HG02870 (cell line): ENCODE data around the gene PLCD3.
A peak's percentile ranks its signal among the peaks of the same experiment; 100 is the strongest.

Experiments used
- ATAC-seq: cut with Tn5 transposase; IDR thresholded peaks from one replicate; pipeline ENCODE4 v1.9.1; 2021; ENCODE audit warnings: mild to moderate bottlenecking, moderate library complexity; ENCODE audit not compliant: unreplicated experiment

PLCD3 gene

GRCh38 chr17:45081047-45081703 lies 51.1 kb downstream of the PLCD3 start:
- no peak for ATAC-seq

GRCh38 chr17:45077643-45078042 lies 54.7 kb downstream of the PLCD3 start:
- no peak for ATAC-seq

GRCh38 chr17:45073414-45074070 lies 58.8 kb downstream of the PLCD3 start:
- ATAC-seq: no peak

GRCh38 chr17:45070809-45071208 lies 61.5 kb downstream of the PLCD3 start:
- no peak for ATAC-seq

GRCh38 chr17:45070001-45070400 lies 62.3 kb downstream of the PLCD3 start:
- ATAC-seq: no peak

GRCh38 chr17:45067637-45068036 lies 64.7 kb downstream of the PLCD3 start:
- ATAC-seq: no peak

GRCh38 chr17:45063198-45063597 lies 69.1 kb downstream of the PLCD3 start:
- no peak for ATAC-seq

GRCh38 chr17:45061606-45062205 lies 70.6 kb downstream of the PLCD3 start:
- ATAC-seq: no peak

GRCh38 chr17:45060797-45061605 lies 71.3 kb downstream of the PLCD3 start, which contains the start of gene NMT1:
Gene NMT1 (plus strand): TSS chr17:45061317. CDS start chr17:45061330, 13 bp downstream.
- peak; percentile 85 for ATAC-seq

GRCh38 chr17:45060382-45060796 lies 71.9 kb downstream of the PLCD3 start:
- ATAC-seq: no peak
